Activated T-helper 2 cell treated with anti-CD3 and anti-CD28 coated beads, Interferon-gamma antibody, Interleukin-2, Interleukin-4, amounts not matched to agents 10 μg/mL and 5 μg/mL and 100 μg/mL, durations not matched to agents 14 hours and 24 hours and 36 hours (primary cell): ENCODE data around the gene ZNF408. TPM values are rescaled to one million over a fixed set of nuclear protein-coding genes. Genes with fewer than 3 reads are reported as not detected.

Experiments
- DNase-seq: peaks from one replicate; pipeline ENCODE4 v3.0.0; 2021; ENCODE audit warnings: low spot score
- H3K27ac Mint-ChIP-seq: one replicate; pipeline ENCODE4 v1.8.0; 2021; ENCODE audit warnings: mixed read lengths
- H3K27me3 Mint-ChIP-seq: one replicate; pipeline ENCODE4 v1.8.0; 2021; ENCODE audit warnings: low read depth, mixed read lengths
- H3K36me3 Mint-ChIP-seq: one replicate; pipeline ENCODE4 v1.8.0; 2021; ENCODE audit warnings: low read depth, mixed read lengths
- H3K4me1 Mint-ChIP-seq: one replicate; pipeline ENCODE4 v1.8.0; 2021; ENCODE audit warnings: low read depth, mixed read lengths
- H3K4me3 Mint-ChIP-seq: one replicate; pipeline ENCODE4 v1.8.0; 2021; ENCODE audit warnings: low read depth, mild to moderate bottlenecking, moderate library complexity, mixed read lengths
- H3K9me3 Mint-ChIP-seq: one replicate; pipeline ENCODE4 v1.8.0; 2021; ENCODE audit warnings: mixed read lengths
- intact Hi-C: fragments of 100-400 bp; cut with micrococcal nuclease; formaldehyde crosslinking; loops from one replicate; pipeline ENCODE4 v1.15.1; 2023
- total RNA-seq: library from RNA; stranded (reverse); gene quantifications from 2 replicates; pipeline ENCODE4 v1.2.3, GENCODE V29; 2022

The ZNF408 gene
- total RNA-seq = 10.2 and 12.2 TPM in 2 replicates

DNA sequence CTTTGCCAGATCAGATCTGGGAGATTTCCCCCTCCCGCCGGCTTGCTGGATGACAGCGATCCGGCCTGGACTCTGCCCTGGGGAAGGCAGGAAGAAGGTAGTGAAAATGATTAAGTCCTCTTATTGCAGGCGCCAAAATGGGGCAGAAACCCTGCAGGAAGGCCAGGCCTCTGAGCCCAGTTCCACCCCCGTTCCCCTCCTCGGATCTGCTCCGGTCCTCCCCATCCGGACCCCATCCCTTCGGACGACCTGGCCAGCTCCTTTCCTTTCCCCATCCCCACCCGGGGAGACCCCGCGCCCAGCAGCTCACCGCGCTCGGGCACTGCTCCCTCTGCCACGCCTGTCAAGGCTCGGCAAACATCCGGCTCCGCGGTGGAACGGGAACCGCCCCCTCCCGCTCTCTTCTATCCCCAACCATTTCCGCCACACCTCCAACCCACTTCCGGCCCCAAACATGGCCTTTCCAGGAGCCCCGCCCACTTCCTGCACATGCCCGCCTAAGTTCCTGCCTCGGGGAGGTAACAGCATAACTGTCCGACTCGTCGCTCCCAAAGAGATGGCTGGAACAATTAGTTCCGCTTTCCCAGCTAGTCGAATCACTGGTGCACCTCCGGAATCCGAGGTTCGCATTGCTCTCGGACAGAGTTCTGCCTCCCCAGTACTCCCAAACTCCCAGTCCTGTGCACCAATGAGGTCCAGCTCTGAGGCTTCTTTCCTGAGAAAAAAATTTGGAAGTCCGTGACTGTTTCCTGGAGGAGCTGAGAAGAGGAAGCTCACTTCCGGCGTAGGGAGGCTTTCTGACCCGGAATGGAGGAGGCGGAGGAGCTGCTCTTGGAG is at the start of gene ZNF408, which contains the start of gene ARHGAP1:
Gene ZNF408, plus strand, starts transcription at position 791 of the 837 bp plus-strand sequence. Its CDS starts 17 bp downstream, at position 808.
Gene ARHGAP1, minus strand, starts transcription at position 379 of the 837 bp plus-strand sequence. CDS start 4,512 bp downstream, outside the sequence.
- intact Hi-C loops = loop anchor here (1.0 to 10.0 kb wide), 6 partner anchors 83 to 574 kb away; partner anchors contain the start of genes ATG13, CKAP5, CSTPP1 and HARBI1
- Mint-ChIP-seq H3K36me3 (peaks cover 45% of the 10 kb centered on the region), H3K27ac (peak within 1 kb of the TSS; percentile 92), H3K9me3 (no peaks in the 10 kb centered on the region), H3K4me1 (peaks cover 28% of the 10 kb centered on the region), H3K4me3 (peak within 1 kb of the TSS; percentile 96), H3K27me3 (no peaks in the 10 kb centered on the region)
- DNase-seq = peak; percentile 99

DNA sequence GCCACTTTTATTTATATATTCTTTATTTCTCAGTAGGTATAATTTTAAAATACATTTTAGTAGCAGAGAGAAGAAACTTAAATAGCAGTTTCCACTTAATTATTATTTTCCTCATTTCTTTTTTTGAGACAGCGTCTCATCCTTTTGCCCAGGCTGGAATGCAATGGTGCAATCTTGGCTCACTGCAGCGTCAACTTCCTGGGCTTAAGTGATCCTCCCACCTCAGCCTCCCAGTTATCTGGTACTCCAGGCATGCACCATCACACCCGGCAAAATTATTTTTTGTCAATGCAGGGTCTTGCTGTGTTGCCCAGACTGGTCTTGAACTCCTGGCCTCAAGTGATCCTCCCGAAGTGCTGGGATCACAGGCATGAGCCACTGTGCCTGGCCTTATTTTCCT is 45.2 kb upstream of the ZNF408 start:
- H3K36me3 Mint-ChIP-seq = peaks cover 48% of the 10 kb centered on the region
- no peak overlapping the region for H3K27ac Mint-ChIP-seq
- no peaks in the 10 kb centered on the region for H3K9me3 Mint-ChIP-seq

GRCh38 chr11:46657186-46657585 is 43.6 kb upstream of the ZNF408 start:
- Mint-ChIP-seq H3K4me1 (no peaks in the 10 kb centered on the region), H3K9me3 (no peaks in the 10 kb centered on the region), H3K27me3 (no peaks in the 10 kb centered on the region), H3K36me3 (peaks cover 40% of the 10 kb centered on the region), H3K4me3 (no peak overlapping the region), H3K27ac (no peak overlapping the region)
- intact Hi-C loops = no loop called here
- no peak for DNase-seq

More for the DNA sequence above, 45.2 kb upstream of the ZNF408 start:
- H3K4me1 Mint-ChIP-seq = no peaks in the 10 kb centered on the region
- no peak overlapping the region for H3K4me3 Mint-ChIP-seq
- no peaks in the 10 kb centered on the region for H3K27me3 Mint-ChIP-seq
- DNase-seq = no peak
- intact Hi-C loops = no loop called here

GRCh38 chr11:46658259-46658658 is 42.6 kb upstream of the ZNF408 start:
- Mint-ChIP-seq H3K9me3 (no peaks in the 10 kb centered on the region), H3K4me1 (no peaks in the 10 kb centered on the region), H3K36me3 (peaks cover 43% of the 10 kb centered on the region), H3K27me3 (no peaks in the 10 kb centered on the region), H3K4me3 (no peak overlapping the region), H3K27ac (no peak overlapping the region)
- no peak for DNase-seq
- intact Hi-C loops = no loop called here

- Mint-ChIP-seq H3K4me3 (no peak overlapping the region), H3K36me3 (peaks cover 53% of the 10 kb centered on the region), H3K27ac (no peak overlapping the region), H3K27me3 (no peaks in the 10 kb centered on the region), H3K9me3 (no peaks in the 10 kb centered on the region), H3K4me1 (no peaks in the 10 kb centered on the region)
- DNase-seq = no peak
- intact Hi-C loops = no loop called here
These were observed 40.9 kb upstream of the ZNF408 start for GRCh38 chr11:46659908-46660307.

DNA sequence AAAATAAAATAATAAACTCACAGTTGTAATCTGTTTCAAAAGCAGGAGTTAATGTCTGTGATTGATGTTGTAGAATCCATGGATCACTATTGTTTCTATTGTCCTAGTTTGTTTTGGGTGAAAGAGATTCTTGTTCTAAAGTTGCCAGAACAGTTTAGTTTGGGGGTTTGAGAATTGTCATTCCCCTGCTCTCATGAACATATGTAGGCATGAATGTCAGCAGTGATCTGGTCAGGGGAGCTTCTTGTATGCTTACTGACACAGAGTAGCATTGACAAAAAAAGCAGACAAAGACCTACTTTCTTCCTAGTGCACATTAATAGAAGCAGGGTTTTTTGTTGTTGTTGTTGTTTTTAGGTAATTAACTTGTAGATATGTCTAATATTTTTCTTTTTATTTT is 39.0 kb upstream of the ZNF408 start:
- intact Hi-C loops = no loop called here
- Mint-ChIP-seq H3K4me1 (no peaks in the 10 kb centered on the region), H3K27me3 (no peaks in the 10 kb centered on the region), H3K27ac (no peak overlapping the region), H3K9me3 (no peaks in the 10 kb centered on the region), H3K36me3 (peaks cover 55% of the 10 kb centered on the region), H3K4me3 (no peak overlapping the region)
- DNase-seq = no peak

- DNase-seq = no peak
- no peaks in the 10 kb centered on the region for H3K9me3 Mint-ChIP-seq
- intact Hi-C loops = no loop called here
- H3K4me1 Mint-ChIP-seq = no peaks in the 10 kb centered on the region
- no peak overlapping the region for H3K4me3 Mint-ChIP-seq
- H3K36me3 Mint-ChIP-seq = peaks cover 51% of the 10 kb centered on the region
- H3K27ac Mint-ChIP-seq = no peak overlapping the region
- H3K27me3 Mint-ChIP-seq = no peaks in the 10 kb centered on the region
These were observed 38.5 kb upstream of the ZNF408 start for GRCh38 chr11:46662366-46662765.

DNA sequence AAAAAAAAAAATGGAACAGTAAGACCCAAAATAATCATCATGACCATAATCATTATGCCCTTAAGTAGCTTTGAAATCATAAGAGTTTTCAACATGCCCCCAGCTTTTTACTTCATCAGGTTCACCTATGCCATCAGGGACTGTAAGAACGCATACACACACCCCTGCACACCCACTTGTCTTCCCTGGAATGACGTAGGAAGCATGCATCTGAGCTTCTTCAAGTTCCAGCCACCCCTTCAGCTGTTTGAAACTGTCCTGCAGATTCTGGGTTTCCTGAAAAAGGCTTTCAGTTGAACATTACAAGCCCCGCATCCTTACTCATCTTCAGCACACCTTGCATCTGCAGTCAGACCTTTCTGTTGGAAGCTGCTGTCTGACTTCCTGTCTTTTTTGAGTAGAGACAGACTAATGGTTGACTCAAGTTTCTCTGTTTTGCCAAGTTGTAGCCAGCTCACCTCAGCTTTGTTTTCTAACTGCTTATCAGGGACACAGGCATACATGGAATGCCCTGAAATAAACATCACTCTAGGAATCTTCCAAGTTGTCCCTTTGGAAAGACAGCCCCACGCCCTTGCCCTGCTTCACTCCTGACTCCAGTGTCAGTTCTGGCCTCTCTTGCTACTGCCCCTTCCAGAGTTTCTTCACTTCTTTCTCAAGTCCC is 37.4 kb upstream of the ZNF408 start:
- intact Hi-C loops = no loop called here
- DNase-seq = no peak
- no peaks in the 10 kb centered on the region for H3K9me3 Mint-ChIP-seq
- no peaks in the 10 kb centered on the region for H3K4me1 Mint-ChIP-seq
- H3K27me3 Mint-ChIP-seq = no peaks in the 10 kb centered on the region
- H3K36me3 Mint-ChIP-seq = peaks cover 54% of the 10 kb centered on the region
- H3K27ac Mint-ChIP-seq = no peak overlapping the region
- no peak overlapping the region for H3K4me3 Mint-ChIP-seq

DNA sequence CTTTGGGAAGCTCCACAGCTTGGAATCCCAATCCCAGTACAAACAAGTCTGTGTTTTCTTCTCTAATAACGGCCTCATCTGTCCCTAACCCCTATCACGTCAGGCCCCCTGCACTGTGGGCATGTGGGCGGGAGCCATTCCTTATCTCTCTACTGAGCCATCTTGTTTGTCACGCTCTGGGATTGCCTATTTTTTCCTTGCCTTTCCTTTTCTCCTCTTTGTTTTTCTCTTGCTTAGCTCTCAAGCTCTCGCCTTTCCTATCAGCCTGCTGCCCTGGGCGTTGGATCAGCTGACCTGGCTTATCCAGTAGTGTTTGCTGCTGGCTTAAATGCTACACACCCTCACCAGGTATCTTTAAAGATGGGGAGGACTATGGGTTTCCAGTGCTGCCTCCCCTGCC is 36.2 kb upstream of the ZNF408 start:
- Mint-ChIP-seq H3K27me3 (no peaks in the 10 kb centered on the region), H3K36me3 (peaks cover 54% of the 10 kb centered on the region), H3K9me3 (no peaks in the 10 kb centered on the region), H3K4me3 (no peak overlapping the region), H3K27ac (no peak overlapping the region), H3K4me1 (peaks cover 5% of the 10 kb centered on the region)
- intact Hi-C loops = no loop called here
- DNase-seq = no peak

DNA sequence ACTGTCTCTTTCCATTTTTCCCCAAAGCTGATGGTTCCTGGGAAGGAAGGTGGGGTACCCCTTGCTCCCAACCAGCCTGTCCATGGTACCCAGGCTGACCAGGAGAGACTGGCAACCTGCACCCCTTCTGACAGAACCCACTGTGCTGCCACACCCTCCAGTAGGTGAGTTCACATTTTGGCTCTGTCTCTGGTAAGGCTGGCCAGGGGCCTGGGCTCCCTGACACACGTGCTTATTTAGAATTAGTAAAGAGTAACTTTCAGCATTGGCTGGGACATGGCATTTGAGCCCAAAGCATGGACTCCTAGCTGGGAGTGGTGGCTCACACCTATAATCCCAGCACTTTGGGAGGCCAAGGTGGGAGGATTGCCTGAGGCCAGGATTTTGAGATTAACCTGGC is 35.5 kb upstream of the ZNF408 start:
- DNase-seq = no peak

GRCh38 chr11:46666516-46666915 is 34.3 kb upstream of the ZNF408 start:
- DNase-seq = no peak
- Mint-ChIP-seq H3K4me1 (peaks cover 15% of the 10 kb centered on the region), H3K36me3 (peaks cover 56% of the 10 kb centered on the region), H3K27ac (no peak overlapping the region), H3K9me3 (no peaks in the 10 kb centered on the region), H3K4me3 (no peak overlapping the region), H3K27me3 (no peaks in the 10 kb centered on the region)
- intact Hi-C loops = no loop called here

More for the DNA sequence above, 35.5 kb upstream of the ZNF408 start:
- peaks cover 51% of the 10 kb centered on the region for H3K36me3 Mint-ChIP-seq
- peaks cover 9% of the 10 kb centered on the region for H3K4me1 Mint-ChIP-seq
- H3K27ac Mint-ChIP-seq = no peak overlapping the region
- H3K27me3 Mint-ChIP-seq = no peaks in the 10 kb centered on the region
- H3K9me3 Mint-ChIP-seq = no peaks in the 10 kb centered on the region
- intact Hi-C loops = no loop called here
- H3K4me3 Mint-ChIP-seq = no peak overlapping the region

- DNase-seq = no peak
- H3K36me3 Mint-ChIP-seq = peaks cover 61% of the 10 kb centered on the region
- no peak overlapping the region for H3K27ac Mint-ChIP-seq
- H3K4me1 Mint-ChIP-seq = peaks cover 20% of the 10 kb centered on the region
- no peaks in the 10 kb centered on the region for H3K27me3 Mint-ChIP-seq
- intact Hi-C loops = no loop called here
- H3K9me3 Mint-ChIP-seq = no peaks in the 10 kb centered on the region
- H3K4me3 Mint-ChIP-seq = no peak overlapping the region
These were observed 33.8 kb upstream of the ZNF408 start for GRCh38 chr11:46667043-46667481.
